Neural crest cell (in vitro differentiated cells): Measurements from ENCODE around the gene GCNT1. TPM values are rescaled to one million over a fixed set of nuclear protein-coding genes. Genes with fewer than 3 reads are reported as not detected.
A peak's percentile ranks its signal among the peaks of the same experiment; 100 is the strongest.

Experiments used
- DNase-seq: peaks from one replicate; pipeline ENCODE4 v3.0.0; 2021; ENCODE audit warnings: low read depth, mixed read lengths, low spot score
- H3K27ac Mint-ChIP-seq: one replicate; pipeline ENCODE4 v1.8.0; 2021; ENCODE audit warnings: mild to moderate bottlenecking, mixed read lengths; ENCODE audit not compliant: unreplicated experiment
- H3K27me3 Mint-ChIP-seq: 2 replicates; pipeline ENCODE4 v1.8.0; 2021; ENCODE audit warnings: low read depth, mild to moderate bottlenecking, mixed read lengths
- H3K36me3 Mint-ChIP-seq: 2 replicates; pipeline ENCODE4 v1.8.0; 2021; ENCODE audit warnings: low read depth, mild to moderate bottlenecking, mixed read lengths
- H3K4me1 Mint-ChIP-seq: 2 replicates; pipeline ENCODE4 v1.8.0; 2021; ENCODE audit warnings: mixed read lengths
- H3K4me3 Mint-ChIP-seq: one replicate; pipeline ENCODE4 v1.8.0; 2021; ENCODE audit warnings: mild to moderate bottlenecking, mixed read lengths
- H3K9me3 Mint-ChIP-seq: 2 replicates; pipeline ENCODE4 v1.8.0; 2021; ENCODE audit warnings: mixed read lengths
- CTCF ChIP-seq: fragments of 200-600 bp; sonication (generic); conservative IDR thresholded peaks from 2 replicates; pipeline ENCODE4 v1.5.0; 2021; ENCODE audit warnings: antibody characterized with exemption, mild to moderate bottlenecking
- total RNA-seq: library from RNA; stranded (reverse); gene quantifications from 2 replicates; pipeline ENCODE4 v1.2.1, GENCODE V29; 2021

GCNT1 gene
- total RNA-seq, 1 donor from 2014 or later: 1.6 TPM

- peaks cover 17% of the 10 kb centered on the region for H3K4me1 Mint-ChIP-seq
- peaks cover 27% of the 10 kb centered on the region for H3K27me3 Mint-ChIP-seq
- H3K9me3 Mint-ChIP-seq: no peaks in the 10 kb centered on the region
- TF ChIP-seq CTCF: no peak
- peak overlapping the region; percentile 20 for H3K4me3 Mint-ChIP-seq
- DNase-seq: no peak
- no peak overlapping the region for H3K27ac Mint-ChIP-seq
- H3K36me3 Mint-ChIP-seq: no peaks in the 10 kb centered on the region
These were observed 2.6 kb upstream of the GCNT1 start for GRCh38 chr9:76456202-76456926.

- Mint-ChIP-seq H3K4me1 (peaks cover 17% of the 10 kb centered on the region), H3K9me3 (no peaks in the 10 kb centered on the region), H3K4me3 (peak overlapping the region; percentile 87), H3K36me3 (no peaks in the 10 kb centered on the region), H3K27ac (no peak overlapping the region), H3K27me3 (peaks cover 27% of the 10 kb centered on the region)
- TF ChIP-seq CTCF: peak; percentile 66
- DNase-seq: peak; percentile 4
These were observed 983 bp downstream of the GCNT1 start for GRCh38 chr9:76459694-76460635.

- H3K27me3 Mint-ChIP-seq: peaks cover 27% of the 10 kb centered on the region
- H3K4me1 Mint-ChIP-seq: peaks cover 17% of the 10 kb centered on the region
- no peak overlapping the region for H3K4me3 Mint-ChIP-seq
- H3K27ac Mint-ChIP-seq: no peak overlapping the region
- no peak for TF ChIP-seq CTCF
- H3K9me3 Mint-ChIP-seq: no peaks in the 10 kb centered on the region
- no peak for DNase-seq
- H3K36me3 Mint-ChIP-seq: no peaks in the 10 kb centered on the region
These were observed 3.1 kb downstream of the GCNT1 start for GRCh38 chr9:76462126-76462525.

GRCh38 chr9:76463211-76463610, 4.2 kb downstream of the GCNT1 start:
- peaks cover 24% of the 10 kb centered on the region for H3K27me3 Mint-ChIP-seq
- peaks cover 17% of the 10 kb centered on the region for H3K4me1 Mint-ChIP-seq
- DNase-seq: no peak
- TF ChIP-seq CTCF: no peak
- no peaks in the 10 kb centered on the region for H3K9me3 Mint-ChIP-seq
- no peaks in the 10 kb centered on the region for H3K36me3 Mint-ChIP-seq
- no peak overlapping the region for H3K4me3 Mint-ChIP-seq
- no peak overlapping the region for H3K27ac Mint-ChIP-seq

GRCh38 chr9:76464706-76465105, 5.7 kb downstream of the GCNT1 start:
- Mint-ChIP-seq H3K27ac (no peak overlapping the region), H3K36me3 (no peaks in the 10 kb centered on the region), H3K4me1 (peaks cover 11% of the 10 kb centered on the region), H3K9me3 (no peaks in the 10 kb centered on the region), H3K4me3 (no peak overlapping the region), H3K27me3 (peaks cover 13% of the 10 kb centered on the region)
- no peak for TF ChIP-seq CTCF
- no peak for DNase-seq
